ENCODE data around the gene APMAP.

DNA sequence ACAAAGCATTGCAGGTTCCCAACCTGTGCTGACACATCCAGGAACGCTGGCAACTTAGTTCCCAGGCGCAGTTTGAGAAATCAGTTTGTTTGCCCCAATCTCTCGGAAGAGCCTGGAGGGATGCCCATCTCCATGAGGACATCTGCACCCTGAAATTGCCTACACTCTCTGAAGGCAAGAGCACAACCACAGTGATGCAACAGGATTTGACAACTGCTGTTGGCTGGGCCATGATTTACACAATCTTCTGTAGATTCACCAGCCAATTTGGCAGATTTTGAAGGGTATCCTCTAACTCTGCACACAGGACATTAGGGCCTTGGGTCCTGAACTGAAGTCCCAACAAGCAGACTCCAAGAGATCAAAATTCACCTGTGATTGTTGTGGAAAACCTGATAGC is 3.4 kb downstream of the APMAP start:
- TF ChIP-seq YY1 (IDR thresholded peaks at IDR 0.05; ENCODE audit: low read depth) = no peak
- TF ChIP-seq FOXM1 (IDR thresholded peaks at IDR 0.05; ENCODE audit: borderline replicate concordance, low read depth) = no peak
- TF ChIP-seq CEBPB (IDR thresholded peaks at IDR 0.05) = no peak
- no peak for TF ChIP-seq CREB1 (IDR thresholded peaks at IDR 0.05; ENCODE audit: low read depth)
- TF ChIP-seq TAF1 (IDR thresholded peaks at IDR 0.05; ENCODE audit: low read depth) = no peak
- TF ChIP-seq, protein P1, sequence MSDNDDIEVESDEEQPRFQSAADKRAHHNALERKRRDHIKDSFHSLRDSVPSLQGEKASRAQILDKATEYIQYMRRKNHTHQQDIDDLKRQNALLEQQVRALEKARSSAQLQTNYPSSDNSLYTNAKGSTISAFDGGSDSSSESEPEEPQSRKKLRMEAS (IDR thresholded peaks at IDR 0.05) = no peak
- no peak for TF ChIP-seq RAD21 (IDR thresholded peaks at IDR 0.05; ENCODE audit: low read depth)
- TF ChIP-seq EP300 (IDR thresholded peaks at IDR 0.05; ENCODE audit: borderline replicate concordance) = no peak
- TF ChIP-seq REST (IDR thresholded peaks at IDR 0.05; ENCODE audit: low read depth) = no peak
- TF ChIP-seq, protein P2, sequence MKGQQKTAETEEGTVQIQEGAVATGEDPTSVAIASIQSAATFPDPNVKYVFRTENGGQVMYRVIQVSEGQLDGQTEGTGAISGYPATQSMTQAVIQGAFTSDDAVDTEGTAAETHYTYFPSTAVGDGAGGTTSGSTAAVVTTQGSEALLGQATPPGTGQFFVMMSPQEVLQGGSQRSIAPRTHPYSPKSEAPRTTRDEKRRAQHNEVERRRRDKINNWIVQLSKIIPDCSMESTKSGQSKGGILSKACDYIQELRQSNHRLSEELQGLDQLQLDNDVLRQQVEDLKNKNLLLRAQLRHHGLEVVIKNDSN (IDR thresholded peaks at IDR 0.05) = no peak
- TF ChIP-seq TCF12 (IDR thresholded peaks at IDR 0.05; ENCODE audit: low read depth) = no peak

All from Ishikawa (cell line).